COLO668 (cell line): ENCODE data around the gene ATP8B1.
"Not testable (repeated sequence)": the region's sequence is repeated elsewhere in the genome, so short reads cannot be mapped to it uniquely, and the experiment has no call there.

Experiments
- DNase-seq: peaks from one replicate; lab custom pipeline; 2025; ENCODE audit not compliant: unreplicated experiment; lab: John Stamatoyannopoulos, UW

The ATP8B1 gene

DNA sequence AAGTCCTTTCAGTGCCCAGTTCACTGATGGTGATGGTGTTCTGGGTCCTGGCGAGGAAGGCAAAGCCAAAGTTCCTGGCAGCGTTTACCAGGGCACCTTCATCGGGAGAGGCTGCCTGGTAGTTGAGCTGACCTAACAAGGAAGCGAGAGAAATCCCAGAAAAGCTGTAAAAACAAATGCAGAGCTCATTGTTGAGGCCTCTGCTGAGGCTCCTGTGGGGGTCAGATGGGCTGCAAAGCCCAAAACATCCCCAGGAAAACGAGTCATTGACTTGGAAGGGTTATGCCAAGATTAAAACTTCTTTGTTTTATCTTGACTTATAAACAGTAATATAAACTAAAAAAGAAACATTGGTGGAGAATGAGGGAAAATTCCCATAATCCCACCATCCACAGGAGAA, 128.2 kb downstream of the ATP8B1 start:
- no peak for DNase-seq

DNA sequence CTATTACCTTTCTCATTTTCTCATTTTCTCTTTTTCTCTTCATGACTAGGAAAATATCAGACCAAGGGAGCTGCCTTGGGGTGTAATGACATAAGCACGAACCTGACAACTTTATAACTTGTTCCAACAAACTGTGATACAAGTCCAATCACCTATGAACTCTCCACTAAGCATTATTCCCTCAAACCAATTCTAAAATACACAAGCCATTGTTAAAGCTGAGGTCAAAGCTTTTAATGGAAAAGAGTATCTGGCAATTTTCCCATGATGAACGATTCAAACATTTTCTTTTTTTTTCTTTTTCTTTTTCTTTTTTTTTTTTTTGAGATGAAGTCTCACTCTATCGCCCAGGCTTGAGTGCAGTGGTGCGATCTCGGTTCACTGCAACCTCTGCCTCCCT, 133.1 kb downstream of the ATP8B1 start:
- no peak for DNase-seq

DNA sequence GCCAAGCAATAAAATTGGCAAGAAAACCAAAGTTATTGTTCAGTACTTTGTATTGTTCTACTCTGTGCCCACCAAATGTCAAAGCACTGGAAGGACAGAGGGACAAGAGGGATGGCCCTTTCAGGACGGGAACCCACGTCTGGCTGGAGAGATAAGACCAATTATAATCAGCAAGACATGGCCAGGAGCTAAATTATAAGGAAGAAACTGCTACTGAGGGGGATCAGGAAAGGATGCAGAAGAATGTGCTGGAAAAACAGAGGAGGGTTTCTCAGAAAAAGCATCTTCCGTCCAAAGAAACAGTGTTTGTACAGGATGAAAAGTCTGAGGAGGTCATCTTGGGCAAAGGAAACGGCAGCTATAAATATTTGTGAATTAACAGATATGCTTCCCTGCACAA, 135.1 kb downstream of the ATP8B1 start:
- DNase-seq: no peak

DNA sequence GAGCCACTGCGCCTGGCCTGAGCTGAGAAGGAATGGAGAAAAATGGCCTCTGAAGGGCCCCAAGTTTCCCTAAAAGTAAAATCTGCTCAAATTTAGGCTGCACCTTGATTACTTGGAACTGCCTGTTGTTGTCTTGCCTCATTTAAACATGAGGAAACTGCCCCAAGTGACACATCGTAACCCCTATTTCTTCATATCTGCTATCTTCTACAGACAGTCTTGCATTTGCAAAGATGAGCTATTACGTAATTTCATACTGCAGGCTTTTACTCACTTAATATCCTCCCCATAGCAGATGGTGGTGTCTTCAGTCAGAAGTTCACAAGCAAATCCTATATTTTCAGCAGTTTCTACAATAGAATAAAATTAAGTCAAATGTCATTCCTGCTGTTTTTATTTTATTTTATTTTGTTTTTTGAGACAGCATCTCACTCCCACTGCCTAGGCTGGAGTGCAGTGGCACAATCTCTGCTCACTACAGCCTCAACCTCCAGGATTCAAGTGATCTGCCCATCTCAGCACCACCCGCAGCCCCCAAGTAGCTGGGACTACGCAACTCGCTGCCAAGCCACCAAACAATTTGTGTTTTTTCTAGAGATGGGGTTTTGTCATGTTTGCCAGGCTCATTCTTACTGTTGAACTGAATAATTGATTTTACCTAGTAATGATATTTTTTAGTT, 136.2 kb downstream of the ATP8B1 start:
- no peak for DNase-seq

DNA sequence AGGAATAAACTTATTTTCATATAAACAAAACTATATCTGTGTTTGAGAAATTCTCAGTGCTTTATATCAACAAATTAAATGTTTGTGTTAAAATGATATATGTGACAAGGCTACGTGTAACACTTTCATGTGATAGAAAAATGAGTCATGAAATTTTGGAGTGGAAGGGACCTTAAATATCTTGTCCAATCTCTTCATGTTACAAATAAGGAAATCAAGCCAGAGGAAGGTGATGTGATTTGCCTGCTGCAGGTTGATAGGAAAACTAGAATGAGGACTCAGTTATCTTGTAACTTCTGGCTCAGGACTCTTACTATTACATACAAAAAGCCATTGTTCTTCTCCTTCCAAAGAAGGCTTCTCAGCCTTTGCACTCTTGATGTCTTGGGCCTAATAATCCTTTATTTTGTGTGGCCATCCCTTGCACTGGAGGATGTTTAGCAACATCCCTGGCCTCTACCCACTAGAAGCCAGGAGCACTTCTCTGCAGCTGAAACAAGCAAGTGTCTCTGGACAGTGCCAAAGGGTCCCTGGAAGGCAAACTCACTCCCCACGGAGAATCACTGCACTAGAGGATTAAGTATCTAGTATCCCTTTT, 138.4 kb downstream of the ATP8B1 start:
- DNase-seq: no peak

DNA sequence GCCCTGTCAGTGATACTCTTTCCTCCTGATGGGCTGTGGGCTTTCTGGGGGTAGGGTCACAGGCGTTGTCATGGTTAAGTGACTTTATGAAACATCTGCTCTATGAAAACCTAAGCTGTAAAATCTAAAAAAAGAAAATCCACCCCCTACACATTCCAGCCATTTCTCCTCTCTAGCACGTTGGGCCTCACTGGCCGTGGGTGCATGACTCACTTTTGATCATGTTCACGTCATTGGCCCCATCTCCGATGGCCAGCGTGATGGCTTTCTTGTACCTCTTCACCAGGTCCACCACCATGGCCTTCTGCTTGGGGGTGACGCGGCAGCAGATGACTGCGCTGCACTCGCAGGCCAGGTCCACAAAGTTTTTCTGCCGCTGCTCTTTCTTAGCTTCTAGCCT, 142.2 kb downstream of the ATP8B1 start:
- DNase-seq: no peak

DNA sequence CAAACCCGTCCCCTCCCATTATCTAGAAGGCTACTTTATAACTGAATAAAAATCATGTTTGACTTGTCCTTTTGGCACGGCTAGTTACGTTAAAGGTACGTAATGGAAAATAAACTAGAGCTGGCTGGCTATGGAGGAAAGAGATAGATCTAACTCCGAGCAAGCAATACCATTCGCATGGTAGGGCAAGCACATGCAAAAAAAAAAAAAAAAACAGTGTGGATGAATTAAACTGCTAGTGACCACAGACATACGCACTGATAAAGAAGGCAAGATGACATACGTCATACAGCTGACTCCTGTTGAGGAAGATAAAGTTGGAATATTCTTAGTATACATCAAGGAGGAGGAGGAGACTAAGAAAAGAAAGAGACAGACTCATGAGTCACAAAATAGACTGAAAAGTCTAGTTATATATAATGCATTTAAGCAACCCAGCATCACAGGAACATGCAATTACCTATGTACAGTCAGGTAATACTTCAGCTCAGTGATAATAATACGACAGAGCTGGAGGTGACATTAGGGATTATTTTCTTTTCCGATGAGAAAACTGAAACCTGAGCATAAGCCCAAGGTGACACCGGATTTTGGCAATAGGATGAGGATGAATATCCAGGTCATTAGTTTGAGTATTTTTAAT, 143.5 kb downstream of the ATP8B1 start:
- no peak for DNase-seq

DNA sequence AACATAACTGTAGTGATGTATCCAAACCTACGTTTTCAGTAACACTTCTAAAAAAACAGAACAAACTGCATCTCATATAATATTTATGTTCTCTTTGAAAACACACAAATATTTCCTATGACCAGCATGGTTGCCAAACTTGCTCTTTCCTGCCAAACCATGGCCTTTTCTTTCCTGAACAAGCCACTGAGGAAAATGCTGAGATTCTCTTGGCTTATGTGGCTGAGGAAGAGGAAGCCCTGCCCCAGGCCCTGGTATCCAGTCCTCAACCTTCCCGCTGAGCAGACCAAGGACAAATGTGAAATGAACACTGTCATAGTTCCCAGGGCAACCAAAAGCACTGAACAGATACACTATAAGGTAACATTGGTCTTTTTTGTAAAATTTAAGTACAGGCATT, 145.6 kb downstream of the ATP8B1 start:
- DNase-seq: no peak

DNA sequence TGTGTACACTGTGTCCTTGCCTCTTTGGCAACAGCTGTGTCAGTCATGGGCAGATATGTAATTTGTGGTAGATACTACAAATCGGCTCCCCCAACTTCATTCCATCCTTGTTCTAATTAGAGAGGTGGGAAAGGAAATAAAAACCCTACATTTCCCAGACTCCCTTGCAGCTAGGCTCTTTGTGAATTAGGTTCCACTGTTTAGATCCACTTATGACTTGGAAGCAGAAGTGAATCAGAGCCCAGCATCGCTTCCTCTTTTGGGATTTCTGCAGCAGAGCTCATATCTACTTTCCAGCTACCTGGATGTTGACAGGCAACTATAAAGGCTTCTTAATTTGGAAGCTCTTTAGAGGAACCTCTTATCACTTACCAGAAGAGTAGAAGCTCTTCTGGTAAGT, 147.4 kb downstream of the ATP8B1 start:
- DNase-seq: no peak

DNA sequence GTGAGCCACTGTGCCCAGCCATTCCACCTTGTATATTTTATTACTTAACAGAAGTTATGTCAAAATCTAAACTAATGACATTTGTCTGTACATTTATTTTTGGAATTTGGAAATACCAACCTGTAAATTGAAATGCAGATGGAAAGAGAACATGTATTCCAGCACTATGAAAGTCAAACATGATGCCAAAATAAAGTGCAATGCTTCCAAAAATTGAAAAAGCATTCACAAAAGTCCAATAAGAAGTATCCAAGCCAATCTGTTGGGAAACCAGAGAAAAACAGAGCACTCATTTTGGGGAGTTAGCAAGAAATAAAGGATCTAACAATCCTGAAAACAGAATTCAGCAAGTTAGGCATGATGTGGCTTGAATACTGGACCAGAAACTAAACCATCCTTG, 151.2 kb downstream of the ATP8B1 start:
- no peak for DNase-seq

DNA sequence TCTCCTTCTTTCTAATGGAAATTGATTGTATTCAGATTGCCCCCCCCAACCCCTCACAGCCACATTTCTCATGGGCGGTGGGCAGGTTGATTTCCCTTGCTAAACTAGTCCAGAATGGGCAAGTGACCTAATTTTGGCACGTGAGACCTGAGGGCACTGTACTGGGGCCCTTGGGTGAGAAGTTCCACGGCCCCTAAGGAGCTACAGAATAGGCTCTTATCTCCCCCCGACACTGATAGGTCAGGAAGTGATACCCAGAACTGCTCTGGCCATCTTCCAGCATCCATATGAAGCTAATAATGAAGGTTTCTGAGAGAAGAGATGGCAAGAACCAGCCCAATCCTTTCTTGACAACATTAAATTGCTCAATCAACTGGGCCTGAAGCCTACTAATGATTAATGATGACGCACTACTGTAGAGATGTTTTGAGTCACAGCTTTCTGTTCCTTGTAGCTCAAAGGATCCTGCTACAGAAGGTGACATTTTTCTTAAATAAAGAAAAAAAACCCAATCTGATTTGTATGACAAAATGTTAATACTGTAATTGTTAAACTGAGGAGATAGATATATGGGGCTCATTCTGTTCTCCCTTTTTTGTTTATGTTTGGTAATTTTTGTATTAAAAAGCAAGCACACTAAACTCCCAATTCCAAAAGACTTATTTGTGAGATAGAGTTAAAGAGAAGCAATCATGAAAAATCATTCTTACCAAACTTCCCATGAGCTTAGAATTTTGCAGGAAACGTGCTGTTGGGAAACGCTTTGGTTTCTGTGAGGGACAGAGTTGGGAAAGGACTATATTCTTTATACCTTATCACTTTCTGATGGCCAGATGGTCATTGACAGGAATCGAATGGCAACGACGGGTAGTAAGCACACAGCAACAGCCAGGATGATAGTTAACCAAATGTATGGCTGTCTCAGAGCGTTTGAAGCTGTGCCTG, 153.3 kb downstream of the ATP8B1 start:
- no peak for DNase-seq

DNA sequence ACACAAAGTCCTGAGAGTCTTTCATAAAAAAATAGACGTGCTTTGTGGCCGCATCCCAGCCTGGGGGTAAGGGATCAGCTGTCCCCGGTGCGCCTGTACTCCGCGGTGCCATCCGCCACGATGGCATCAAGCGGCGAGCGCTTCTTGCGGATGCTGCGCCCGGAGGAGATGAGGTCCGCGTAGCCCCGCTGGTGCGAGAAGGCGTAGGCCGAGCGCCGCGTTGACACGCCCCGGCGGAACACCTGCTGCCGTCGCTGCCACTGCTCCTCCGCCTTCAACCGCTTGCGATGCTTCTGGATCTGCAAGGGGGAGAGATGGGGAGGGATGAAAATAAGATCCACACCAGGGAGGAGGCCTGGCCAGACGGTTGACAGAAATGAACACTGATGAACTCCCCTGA, 154.7 kb downstream of the ATP8B1 start:
- no peak for DNase-seq

DNA sequence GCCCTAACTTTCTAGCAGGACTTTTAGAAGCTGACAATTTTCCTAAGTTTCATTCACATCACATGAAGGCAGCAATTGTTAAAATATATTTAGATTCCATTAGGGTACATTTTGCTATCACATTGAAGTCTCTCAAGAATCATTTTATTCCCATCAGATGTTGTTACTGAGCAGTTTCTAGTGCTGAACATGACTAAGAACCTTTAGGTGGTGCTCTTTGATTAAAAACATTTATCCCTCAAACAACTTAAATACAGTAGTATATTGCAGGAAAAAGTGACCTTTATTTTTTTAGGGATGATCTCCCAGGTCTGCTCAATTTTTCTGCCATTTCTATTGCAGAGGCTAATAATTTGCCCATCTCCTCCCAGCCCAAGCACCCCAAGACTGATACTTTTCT, 158.6 kb downstream of the ATP8B1 start:
- no peak for DNase-seq

DNA sequence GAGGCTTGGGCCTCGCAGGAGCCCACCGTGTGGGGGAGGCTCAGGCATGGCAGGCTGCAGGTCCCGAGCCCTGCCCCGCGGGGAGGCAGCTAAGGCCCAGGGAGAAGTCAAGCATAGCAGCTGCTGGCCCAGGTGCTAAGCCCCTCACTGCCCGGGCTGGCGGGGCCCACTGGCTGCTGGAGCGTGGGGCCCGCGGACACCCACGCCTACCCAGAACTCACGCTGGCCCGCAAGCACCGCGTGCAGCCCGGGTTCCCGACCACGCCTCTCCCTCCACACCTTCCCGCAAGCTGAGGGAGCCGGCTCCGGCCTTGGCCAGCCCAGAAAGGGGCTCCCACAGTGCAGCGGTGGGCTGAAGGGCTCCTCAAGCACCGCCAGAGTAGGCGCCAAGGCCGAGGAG, 159.4 kb downstream of the ATP8B1 start:
- DNase-seq: not testable (repeated sequence)

DNA sequence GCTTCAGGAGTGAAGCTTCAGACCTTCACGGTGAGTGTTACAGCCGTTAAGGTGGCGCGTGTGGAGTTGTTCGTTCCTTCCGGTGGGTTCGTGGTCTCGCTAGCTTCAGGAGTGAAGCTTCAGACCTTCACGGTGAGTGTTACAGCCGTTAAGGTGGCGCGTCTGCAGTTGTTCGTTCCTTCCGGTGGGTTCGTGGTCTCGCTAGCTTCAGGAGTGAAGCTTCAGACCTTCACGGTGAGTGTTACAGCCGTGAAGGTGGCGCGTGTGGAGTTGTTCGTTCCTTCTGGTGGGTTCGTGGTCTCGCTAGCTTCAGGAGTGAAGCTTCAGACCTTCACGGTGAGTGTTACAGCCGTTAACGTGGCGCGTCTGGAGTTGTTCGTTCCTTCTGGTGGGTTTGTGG, 160.7 kb downstream of the ATP8B1 start:
- not testable (repeated sequence) for DNase-seq

DNA sequence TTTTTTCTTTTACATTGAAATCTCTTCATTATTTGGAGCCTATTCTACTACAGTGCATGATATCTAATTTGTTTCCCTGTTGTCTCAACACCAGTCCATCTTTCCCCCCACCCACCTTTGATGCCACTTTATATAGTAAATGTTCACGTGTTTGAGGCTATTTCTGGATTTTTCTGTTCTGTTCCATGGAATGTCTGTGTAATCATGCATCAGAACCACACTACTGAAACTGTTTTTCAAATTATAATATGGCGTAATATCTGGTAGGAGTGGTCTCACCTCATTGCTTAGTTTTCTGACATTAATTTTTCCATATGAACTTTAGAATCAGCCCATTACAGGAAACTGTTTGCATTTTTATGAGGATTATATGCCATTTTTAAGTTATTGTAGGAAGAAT, 162.4 kb downstream of the ATP8B1 start:
- DNase-seq: no peak

DNA sequence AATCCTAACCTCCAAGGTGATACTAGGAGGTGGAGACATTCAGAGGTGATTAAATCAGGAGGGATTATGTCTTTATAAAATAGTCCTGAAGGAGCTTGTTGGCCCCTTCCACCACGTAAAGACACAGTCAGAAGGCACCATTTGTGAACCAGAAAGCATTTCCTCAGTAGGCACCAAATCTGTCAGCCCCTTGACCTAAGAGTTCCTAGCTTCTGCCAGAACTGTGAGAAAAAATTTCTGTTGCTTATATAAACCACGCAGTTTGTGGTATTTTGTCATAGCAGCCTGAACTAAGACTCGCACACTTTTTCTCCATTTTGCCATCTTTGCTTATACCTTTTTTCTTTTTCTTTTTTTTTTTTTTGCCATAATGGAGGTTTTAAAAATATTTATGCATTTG, 162.9 kb downstream of the ATP8B1 start:
- no peak for DNase-seq

DNA sequence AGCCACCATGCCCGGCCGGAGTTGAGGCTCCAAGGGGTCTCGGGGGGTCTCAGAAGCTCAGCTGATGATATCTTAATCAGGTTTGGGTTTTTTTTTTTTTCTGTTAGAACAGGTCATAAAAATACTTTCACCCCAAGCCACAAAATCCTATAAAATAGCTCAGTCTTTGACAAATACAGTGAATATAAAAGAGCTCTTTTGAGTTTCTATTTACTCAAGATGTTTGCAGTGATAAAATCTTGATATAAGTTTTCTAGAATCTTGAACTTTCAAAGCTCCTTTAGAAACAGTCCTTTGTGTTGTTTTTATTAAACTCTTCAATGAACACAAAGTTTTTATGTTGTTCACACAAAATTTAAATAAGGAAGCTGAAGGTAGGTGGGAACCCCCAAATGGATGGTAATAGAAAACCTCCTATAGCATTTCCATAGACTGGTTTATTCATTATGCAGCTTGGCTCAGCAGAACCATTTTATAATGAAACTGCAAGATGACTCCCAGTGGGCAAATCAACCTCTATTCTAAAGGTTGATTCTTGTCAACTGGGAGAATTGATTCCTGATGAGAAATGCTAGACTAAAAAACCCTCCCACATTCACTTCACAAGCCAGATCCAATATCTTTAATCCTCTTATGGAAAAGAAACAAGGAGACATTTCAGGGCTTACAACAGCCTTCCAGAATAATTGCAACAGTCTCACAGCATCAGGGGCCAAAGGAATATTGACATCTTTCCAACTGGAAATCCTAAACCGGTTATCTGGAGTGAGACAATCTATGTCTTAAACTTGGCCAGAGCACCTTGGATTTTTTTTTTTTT, 167.9 kb downstream of the ATP8B1 start:
- no peak for DNase-seq

DNA sequence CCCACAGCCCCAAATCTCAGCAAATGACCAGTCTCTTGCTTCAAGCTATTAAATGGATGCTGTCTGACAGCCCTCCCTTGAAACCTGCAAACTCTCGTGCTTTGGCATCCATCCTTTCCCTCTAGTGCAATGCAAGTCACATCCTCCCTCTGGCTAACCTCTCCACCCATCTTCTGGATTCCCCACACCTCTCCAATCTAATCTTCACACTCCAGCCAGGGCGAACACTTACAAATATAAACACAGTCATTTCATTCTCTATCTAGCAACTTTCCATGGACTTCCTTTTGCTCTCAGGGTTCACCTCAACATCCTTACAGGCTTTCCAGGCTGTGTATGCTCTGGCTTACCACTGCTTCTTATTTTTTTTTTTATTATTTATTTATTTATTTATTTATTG, 171.4 kb downstream of the ATP8B1 start:
- DNase-seq: no peak

DNA sequence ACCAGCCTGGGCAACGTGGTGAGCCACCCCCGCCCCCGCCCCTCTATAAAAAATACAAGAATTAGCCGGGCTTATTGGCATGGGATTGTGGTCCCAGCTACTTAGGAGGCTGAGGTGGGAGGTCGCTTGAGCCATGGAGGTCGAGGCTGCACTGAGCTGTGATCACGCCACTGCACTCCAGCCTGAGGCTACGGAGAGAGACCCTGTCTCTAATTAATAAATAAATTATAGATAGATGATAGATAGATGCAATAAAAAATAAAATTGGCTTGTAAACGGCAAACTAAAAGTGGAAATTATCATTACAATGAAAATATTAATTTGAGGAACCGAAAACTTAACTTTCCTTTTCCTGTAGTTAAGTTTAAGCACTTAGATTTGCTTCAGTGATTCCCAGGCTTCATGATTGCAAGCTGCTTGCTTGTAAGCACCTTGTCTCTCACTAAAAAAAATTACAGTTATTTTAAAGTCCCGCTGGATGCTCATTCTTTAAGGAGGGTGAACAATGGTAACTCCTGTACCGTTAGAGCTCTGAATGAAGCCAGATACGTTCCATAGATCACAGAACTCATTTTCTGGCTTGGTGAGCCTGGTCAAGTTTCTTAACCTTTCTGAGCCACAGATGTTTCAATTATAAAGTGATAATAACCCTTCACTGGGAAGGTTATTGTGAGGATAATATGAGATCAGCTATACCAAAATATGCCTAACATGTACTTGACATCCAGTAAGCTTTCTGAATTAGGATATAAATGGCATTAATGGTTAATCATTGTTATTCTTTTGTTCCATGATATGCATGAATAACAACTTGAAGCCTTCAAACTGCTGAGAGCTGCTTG, 172.1 kb downstream of the ATP8B1 start:
- DNase-seq: no peak
